NCI-H82 treated with DMSO at 0.1 percent for 48 hours (cell line): Measurements from ENCODE around the gene MUC4.
"Not testable (repeated sequence)": the region's sequence is repeated elsewhere in the genome, so short reads cannot be mapped to it uniquely, and the experiment has no call there.

Experiments used
- DNase-seq: peaks from one replicate; lab custom pipeline; 2025; ENCODE audit not compliant: unreplicated experiment; lab: John Stamatoyannopoulos, UW

Gene MUC4

GRCh38 chr3:195812366-195812765, 637 bp upstream of the MUC4 start:
- no peak for DNase-seq

- no peak for DNase-seq
Observed at GRCh38 chr3:195810455-195810845, 1.3 kb downstream of the MUC4 start.

- no peak for DNase-seq
Observed at GRCh38 chr3:195809796-195810454, 1.8 kb downstream of the MUC4 start.

GRCh38 chr3:195809291-195809785, 2.4 kb downstream of the MUC4 start:
- no peak for DNase-seq

- DNase-seq = no peak
Observed at GRCh38 chr3:195808741-195809290, 2.9 kb downstream of the MUC4 start.

GRCh38 chr3:195807681-195808121, 4.0 kb downstream of the MUC4 start:
- DNase-seq = no peak

- DNase-seq = no peak
Observed at GRCh38 chr3:195806916-195807231, 4.9 kb downstream of the MUC4 start.

GRCh38 chr3:195806211-195806915, 5.4 kb downstream of the MUC4 start:
- DNase-seq = no peak

- DNase-seq = not testable (repeated sequence)
Observed at GRCh38 chr3:195805588-195805987, 6.1 kb downstream of the MUC4 start.

GRCh38 chr3:195805181-195805580, 6.5 kb downstream of the MUC4 start:
- no peak for DNase-seq

GRCh38 chr3:195803289-195803908, 8.3 kb downstream of the MUC4 start:
- DNase-seq = no peak

- DNase-seq = no peak
Observed at GRCh38 chr3:195802795-195803194, 8.9 kb downstream of the MUC4 start.

- no peak for DNase-seq
Observed at GRCh38 chr3:195802261-195802701, 9.4 kb downstream of the MUC4 start.

GRCh38 chr3:195801251-195802183, 10.2 kb downstream of the MUC4 start:
- DNase-seq = no peak

- no peak for DNase-seq
Observed at GRCh38 chr3:195800240-195800639, 11.5 kb downstream of the MUC4 start.

GRCh38 chr3:195796795-195797194, 14.9 kb downstream of the MUC4 start:
- no peak for DNase-seq

- no peak for DNase-seq
Observed at GRCh38 chr3:195794708-195795107, 17.0 kb downstream of the MUC4 start.

GRCh38 chr3:195792621-195793020, 19.1 kb downstream of the MUC4 start:
- DNase-seq = not testable (repeated sequence)

- no peak for DNase-seq
Observed at GRCh38 chr3:195790901-195791300, 20.8 kb downstream of the MUC4 start.

- no peak for DNase-seq
Observed at GRCh38 chr3:195788711-195789581, 22.8 kb downstream of the MUC4 start.
